ENCODE data around the gene FANCC.

The FANCC gene

GRCh38 chr9:95049761-95050160 is 267.7 kb downstream of the FANCC start:
- TF ChIP-seq NFIC (IDR thresholded peaks at IDR 0.05) (no peak), FOXM1 (IDR thresholded peaks at IDR 0.05; ENCODE audit: borderline replicate concordance, low read depth) (no peak), CEBPB (IDR thresholded peaks at IDR 0.05) (no peak), REST (IDR thresholded peaks at IDR 0.05; ENCODE audit: low read depth) (no peak), TAF1 (IDR thresholded peaks at IDR 0.05; ENCODE audit: low read depth) (no peak), EP300 (IDR thresholded peaks at IDR 0.05; ENCODE audit: borderline replicate concordance) (no peak), USF1 (IDR thresholded peaks at IDR 0.05) (no peak), MAX (IDR thresholded peaks at IDR 0.05) (no peak), EGR1 (IDR thresholded peaks at IDR 0.05) (no peak), YY1 (IDR thresholded peaks at IDR 0.05; ENCODE audit: low read depth) (no peak), RAD21 (IDR thresholded peaks at IDR 0.05; ENCODE audit: low read depth) (no peak), TEAD4 (IDR thresholded peaks at IDR 0.05) (no peak), ZBTB7A (IDR thresholded peaks at IDR 0.05; ENCODE audit: low read depth) (no peak), TCF12 (IDR thresholded peaks at IDR 0.05; ENCODE audit: low read depth) (no peak), CREB1 (IDR thresholded peaks at IDR 0.05; ENCODE audit: low read depth) (no peak)

Measured in Ishikawa (cell line).